GM19463 (cell line): ENCODE data around the gene LARGE1.
"Not testable (repeated sequence)": the region's sequence is repeated elsewhere in the genome, so short reads cannot be mapped to it uniquely, and the experiment has no call there.

Experiments
- ATAC-seq: cut with Tn5 transposase; IDR thresholded peaks from one replicate; pipeline ENCODE4 v1.9.1; 2021; ENCODE audit warnings: mild to moderate bottlenecking, moderate library complexity; ENCODE audit not compliant: unreplicated experiment

The LARGE1 gene

DNA sequence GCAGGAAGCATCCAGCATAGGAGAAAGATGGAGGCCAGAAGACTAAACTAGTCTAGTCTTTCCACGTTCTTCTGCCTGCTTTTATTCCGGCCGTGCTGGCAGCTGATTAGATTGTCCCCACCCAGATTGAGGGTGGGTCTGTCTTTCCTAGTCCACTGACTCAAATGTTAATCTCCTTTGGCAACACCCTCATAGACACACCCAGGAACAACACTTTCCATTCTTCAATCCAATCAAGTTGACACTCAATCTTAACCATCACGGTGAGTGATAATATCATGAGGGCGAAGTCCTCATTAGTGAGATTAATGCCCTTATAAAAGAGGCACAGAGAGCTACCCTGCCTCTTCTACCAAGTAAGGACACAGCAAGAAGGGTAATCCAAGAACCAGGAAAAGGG lies 424.2 kb downstream of the LARGE1 start:
- no peak for ATAC-seq

- ATAC-seq = no peak
Observed at GRCh38 chr22:33493476-33494205, 426.6 kb downstream of the LARGE1 start.

DNA sequence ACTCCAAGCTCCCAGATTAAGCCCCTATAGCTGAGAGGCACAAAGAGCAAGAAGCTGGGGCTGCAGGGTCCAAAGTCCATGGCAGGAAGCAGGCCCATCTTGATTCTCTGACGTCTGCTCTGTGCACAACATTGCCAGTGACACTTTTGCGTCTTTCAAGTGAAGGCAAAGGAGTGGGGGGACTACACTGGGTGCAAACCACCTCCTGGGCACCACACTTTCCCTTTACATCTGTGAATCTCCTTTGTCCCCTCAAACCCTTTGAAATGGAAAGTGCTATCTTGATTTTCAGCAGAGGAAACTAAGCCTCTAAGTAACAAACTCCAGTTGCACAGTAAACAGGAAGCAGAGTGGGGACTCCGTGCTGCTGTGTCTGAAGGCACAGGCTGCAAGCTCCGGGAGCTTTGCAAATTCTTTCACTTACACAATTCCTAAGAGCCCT lies 428.0 kb downstream of the LARGE1 start:
- no peak for ATAC-seq

DNA sequence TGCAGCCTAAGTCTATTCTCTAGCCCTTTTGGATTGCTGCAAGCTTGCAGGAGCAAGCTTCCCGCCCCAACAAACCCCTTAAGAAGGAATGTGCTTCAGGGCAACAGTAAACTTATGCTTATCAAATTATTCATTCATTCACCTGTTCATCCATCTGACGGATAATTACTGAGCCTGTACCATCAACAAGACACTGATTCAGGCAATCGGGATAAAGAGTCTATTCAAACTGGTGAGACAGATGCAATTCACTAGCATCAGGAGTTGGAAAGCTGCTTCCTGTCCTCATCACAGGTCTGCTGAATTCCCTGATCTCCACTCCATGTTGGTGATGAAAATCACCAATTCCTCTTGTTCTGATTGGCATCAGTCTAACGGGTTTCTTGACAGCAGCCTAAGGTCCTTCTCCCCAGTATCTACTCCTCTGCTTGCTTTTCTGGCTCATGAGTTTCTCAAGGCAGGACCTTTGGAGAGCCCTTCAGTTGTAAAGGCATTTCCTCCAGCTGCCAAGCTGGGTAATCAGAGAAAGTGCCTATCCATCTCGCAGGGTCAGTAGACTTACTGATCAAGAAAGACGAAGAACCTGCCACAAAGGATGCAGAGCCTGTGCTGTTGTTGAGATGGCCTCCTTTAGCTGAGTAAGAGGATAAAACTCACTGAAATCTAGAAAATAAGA lies 433.1 kb downstream of the LARGE1 start:
- no peak for ATAC-seq

GRCh38 chr22:33481550-33481949 lies 438.7 kb downstream of the LARGE1 start:
- no peak for ATAC-seq

GRCh38 chr22:33477120-33478111 lies 442.9 kb downstream of the LARGE1 start:
- no peak for ATAC-seq

- no peak for ATAC-seq
Observed at GRCh38 chr22:33476716-33477115, 443.6 kb downstream of the LARGE1 start.

DNA sequence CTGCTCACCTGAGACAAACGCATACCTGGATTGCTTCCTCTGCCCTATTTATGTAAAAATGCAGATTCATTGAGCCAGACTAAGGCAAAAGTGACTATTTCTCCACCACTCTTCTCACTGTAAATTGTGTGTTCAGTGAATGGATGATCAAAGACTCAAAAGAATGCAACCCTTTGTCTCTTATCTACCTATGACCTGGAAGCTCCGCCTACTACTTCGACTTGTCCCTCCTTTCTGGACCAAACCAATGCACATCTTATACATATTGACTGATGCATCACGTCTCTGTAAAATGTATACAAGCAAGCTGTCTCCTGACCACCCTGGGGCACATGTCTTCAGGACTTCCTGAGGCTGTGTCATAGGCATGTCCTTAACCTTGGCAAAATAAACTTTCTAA lies 444.1 kb downstream of the LARGE1 start:
- ATAC-seq = no peak

DNA sequence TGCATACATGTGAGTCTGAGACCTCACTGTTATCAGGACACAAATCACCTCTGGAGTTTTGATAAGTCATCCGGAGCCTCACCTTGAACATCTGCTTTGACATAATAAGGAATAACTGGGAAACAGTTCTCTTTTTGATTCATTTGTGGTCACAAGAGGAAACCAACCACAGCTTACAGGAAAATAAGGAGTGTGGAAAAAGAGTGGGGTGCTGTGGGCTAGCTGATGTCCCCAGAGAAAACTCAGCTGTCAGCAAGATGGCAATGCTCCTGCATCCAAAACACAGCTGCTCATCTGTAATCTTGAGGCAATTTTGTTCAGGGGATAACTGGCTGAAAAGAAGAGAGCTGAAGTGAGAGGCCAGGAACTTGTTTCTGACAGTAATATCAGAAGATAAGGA lies 445.7 kb downstream of the LARGE1 start:
- ATAC-seq = no peak

DNA sequence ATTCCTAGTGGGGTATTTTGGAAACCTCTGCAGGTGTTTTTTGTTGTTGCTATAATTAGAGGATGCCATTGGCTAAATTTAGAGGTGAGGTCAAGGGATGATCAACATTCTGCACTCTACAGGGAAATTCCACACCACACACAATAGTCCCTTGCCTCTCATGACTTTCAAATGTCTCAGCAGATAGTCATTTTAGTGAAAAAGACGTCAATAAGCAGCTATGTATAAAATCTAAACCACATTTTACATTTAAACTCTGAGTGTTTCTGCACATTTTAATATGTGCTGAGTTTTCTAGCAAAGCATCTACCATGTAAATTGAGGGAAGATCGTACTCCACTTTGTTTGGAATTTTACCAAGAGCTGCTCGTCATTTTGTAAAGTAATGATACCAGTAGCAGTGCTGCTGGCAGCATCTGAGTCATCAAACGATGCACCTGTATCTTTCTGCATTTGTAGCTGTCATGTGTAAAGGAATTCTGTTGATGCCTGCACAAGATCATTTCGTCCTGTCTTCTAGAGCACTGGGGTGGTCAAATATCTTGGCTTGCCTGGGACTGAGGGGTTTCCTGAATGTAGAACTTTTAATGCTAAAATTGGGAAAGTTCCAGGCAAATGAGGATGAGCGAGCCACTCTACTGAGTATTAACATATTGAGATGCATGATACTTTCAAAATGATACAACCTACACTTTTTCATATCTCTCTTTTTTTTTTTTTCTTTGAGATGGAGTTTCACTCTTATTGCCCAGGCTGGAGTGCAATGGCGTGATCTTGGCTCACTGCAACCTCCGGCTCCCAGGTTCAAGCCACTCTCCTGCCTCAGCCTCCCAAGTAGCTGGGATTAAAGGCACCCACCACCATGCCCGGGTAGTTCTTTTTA lies 447.6 kb downstream of the LARGE1 start:
- peak; percentile 47 for ATAC-seq

GRCh38 chr22:33470456-33470855 lies 449.8 kb downstream of the LARGE1 start:
- no peak for ATAC-seq

GRCh38 chr22:33467620-33468095 lies 452.6 kb downstream of the LARGE1 start:
- ATAC-seq = no peak

GRCh38 chr22:33467080-33467479 lies 453.2 kb downstream of the LARGE1 start:
- no peak for ATAC-seq

DNA sequence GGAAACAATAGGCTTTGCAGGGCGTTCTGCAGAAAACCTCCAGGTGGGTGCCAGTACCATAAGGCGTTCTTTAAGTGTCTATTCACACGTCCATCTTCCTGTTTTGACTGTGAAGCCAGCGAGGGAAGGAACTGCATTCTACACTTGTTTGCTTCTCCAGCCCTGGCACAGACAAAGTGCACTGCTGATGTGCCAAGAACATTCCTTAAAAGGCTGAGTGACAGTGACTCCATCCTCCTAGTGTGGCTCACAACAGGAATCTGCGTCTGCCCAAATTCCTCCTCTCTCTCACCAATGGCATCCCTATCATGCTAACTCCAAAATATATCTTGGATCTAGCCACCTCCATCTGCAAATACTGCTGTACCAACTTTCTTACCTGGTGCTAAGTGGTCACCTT lies 454.7 kb downstream of the LARGE1 start:
- ATAC-seq = no peak

DNA sequence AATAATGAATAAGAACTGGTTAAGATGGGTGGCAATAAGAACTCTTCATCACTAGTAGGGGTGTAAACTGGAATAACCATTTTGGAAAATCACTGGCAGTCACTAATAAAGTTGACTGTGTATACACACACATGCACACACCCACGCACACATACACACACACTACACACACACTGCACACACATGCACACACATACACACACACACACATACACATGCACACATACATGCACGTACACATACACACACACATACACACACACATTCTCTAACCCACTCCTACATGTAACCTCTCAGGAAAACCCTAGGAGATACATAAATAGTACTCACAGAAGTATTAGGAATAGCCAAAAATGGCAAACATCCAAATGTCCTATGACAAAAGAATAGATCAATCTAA lies 455.6 kb downstream of the LARGE1 start:
- no peak for ATAC-seq

DNA sequence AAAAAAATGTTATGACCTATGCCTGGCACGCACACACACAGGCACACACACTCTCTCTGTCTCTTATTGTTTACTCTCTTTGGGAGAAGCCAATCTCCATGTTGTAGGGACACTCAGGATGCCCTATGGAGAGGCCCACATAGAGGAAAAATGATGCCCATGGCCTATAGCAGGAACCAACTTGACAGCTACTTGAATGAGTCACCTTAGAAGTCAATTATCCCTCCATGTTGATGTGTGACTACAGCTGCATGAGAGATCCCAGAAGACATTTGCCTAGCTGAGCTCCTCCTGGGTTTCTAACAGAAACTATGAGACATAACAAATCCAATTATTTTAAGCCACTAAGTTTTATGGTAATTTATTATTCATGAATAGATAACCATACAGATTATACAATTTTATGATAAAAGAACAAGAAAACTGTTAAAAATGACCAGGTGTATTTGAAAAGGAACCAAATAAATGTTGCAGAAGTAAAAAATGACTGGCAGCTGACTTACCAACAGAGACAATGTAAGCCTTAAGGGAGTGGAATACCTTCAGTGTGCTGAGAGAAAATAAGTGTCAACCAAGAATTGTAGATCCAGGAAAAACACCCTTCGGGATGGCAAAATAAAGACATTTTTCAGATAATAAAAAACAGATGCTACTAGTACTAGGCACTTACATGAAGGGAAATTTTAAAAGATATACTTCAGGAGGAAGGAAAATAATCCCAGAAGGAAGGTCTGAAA lies 458.4 kb downstream of the LARGE1 start:
- ATAC-seq = no peak

GRCh38 chr22:33461245-33461644 lies 459.0 kb downstream of the LARGE1 start:
- not testable (repeated sequence) for ATAC-seq

- no peak for ATAC-seq
Observed at GRCh38 chr22:33459137-33459536, 461.1 kb downstream of the LARGE1 start.

DNA sequence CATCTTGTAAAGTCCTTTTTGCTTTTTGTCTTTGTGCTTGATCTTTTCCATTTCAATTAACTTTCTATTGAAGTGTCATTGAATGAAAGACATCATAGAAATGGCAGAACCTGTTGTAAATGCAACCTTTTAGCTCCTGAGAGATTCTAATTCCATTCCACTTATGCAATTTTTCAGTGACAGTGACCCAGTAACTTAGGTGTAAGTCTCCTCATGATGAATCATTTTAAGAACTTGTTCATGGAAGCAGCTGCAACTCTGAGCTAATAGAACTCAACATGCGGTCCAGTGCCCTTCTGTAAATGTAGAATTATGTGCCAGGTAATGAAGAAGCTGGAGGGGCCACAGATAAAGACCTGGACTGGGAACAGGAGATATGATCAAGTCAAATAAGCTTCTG lies 463.8 kb downstream of the LARGE1 start:
- no peak for ATAC-seq

DNA sequence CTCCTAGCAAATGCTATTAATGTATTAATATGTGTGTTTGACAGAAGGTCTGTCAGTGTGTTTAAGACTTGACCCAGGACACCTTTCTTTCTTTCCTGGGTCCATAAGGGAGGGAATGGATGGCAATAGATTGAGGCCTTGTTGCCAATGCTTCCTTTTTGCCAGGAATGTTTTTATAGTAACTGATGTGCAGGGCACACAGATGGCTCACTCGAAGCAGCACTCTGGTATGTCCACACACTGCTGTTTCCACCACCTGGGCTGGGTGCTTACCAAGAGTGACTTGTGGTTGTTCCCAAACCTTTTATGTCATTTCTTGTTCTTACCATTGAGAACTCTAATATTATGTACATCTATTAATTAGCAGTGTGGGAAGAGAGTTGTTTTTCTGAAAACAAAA lies 465.2 kb downstream of the LARGE1 start:
- no peak for ATAC-seq
